Subcutaneous adipose tissue (tissue), 4 donors: ENCODE measurements around the gene FOXP2. TPM values are rescaled to one million over a fixed set of nuclear protein-coding genes. Genes with fewer than 3 reads are reported as not detected.

ENCODE experiments used
- CTCF ChIP-seq: fragments of 450-650 bp; IDR thresholded peaks from one replicate; pipeline ENCODE4 v1.5.1; 2016; ENCODE audit warnings: low read depth, mild to moderate bottlenecking, control low read depth, antibody characterized with exemption, moderate library complexity
- total RNA-seq, 4 donors: library from RNA; depleted of rRNA; stranded (reverse); fragments of >200 nt; gene quantifications; one replicate each; pipeline ENCODE4 v1.1.0, GENCODE V29; 2016

FOXP2 gene
- 10 to 100 TPM; 11.3 to 20.1 (median 16.1) TPM for total RNA-seq

GRCh38 chr7:114414156-114415063 lies at the start of gene FOXP2:
FOXP2 (plus strand) TSS chr7:114414815; CDS start chr7:114426512, 11,697 bp downstream.
- no peak for TF ChIP-seq CTCF

- TF ChIP-seq CTCF = no peak
Observed at GRCh38 chr7:114365791-114366190, 48.8 kb upstream of the FOXP2 start.

- TF ChIP-seq CTCF = no peak
Observed at GRCh38 chr7:114368492-114368891, 46.1 kb upstream of the FOXP2 start.

GRCh38 chr7:114369294-114369693 lies 45.3 kb upstream of the FOXP2 start:
- no peak for TF ChIP-seq CTCF

- no peak for TF ChIP-seq CTCF
Observed at GRCh38 chr7:114372619-114373018, 42.0 kb upstream of the FOXP2 start.

GRCh38 chr7:114375907-114376306 lies 38.7 kb upstream of the FOXP2 start:
- no peak for TF ChIP-seq CTCF

- no peak for TF ChIP-seq CTCF
Observed at GRCh38 chr7:114388021-114388420, 26.6 kb upstream of the FOXP2 start.
